Caco-2 (cell line): ENCODE results near the gene BMAL2. TPM values are rescaled to one million over a fixed set of nuclear protein-coding genes. Genes with fewer than 3 reads are reported as not detected.

Source experiments
- BruUV-seq: library from RNA; stranded (reverse); fragments of 400-500 nt; replicated peaks from 2 replicates; lab custom pipeline; 2021; lab: Mats Ljungman, UMichigan
- CTCF ChIA-PET: fragments of 300-600 bp; sonication (Branson Sonifier 250); formaldehyde crosslinking; loops from one replicate; lab custom pipeline; 2022; ENCODE audit warnings: antibody characterized with exemption; lab: Charles Lee
- POLR2A ChIA-PET: fragments of 300-600 bp; sonication (Branson Sonifier 250); formaldehyde crosslinking; loops from one replicate; lab custom pipeline; 2022; ENCODE audit warnings: antibody characterized with exemption; lab: Charles Lee
- DNase-seq, 2 experiments: peaks; one replicate each; pipeline versions ENCODE4 v3.0.0 to v3.0.0-alpha.2; 2020 to 2022
- H3K27me3 ChIP-seq: replicated peaks from 2 replicates; pipeline ENCODE4 v1.6.0; 2011; ENCODE audit warnings: low read length; ENCODE audit not compliant: control insufficient read depth, insufficient read depth
- H3K36me3 ChIP-seq: 2 replicates; pipeline ENCODE4 v1.5.1; 2011; ENCODE audit warnings: low read length; ENCODE audit not compliant: control insufficient read depth, insufficient read depth
- H3K4me1 ChIP-seq: fragments of 250-450 bp; sonication (Bioruptor Pico); 2 replicates; pipeline ENCODE4 v1.5.1; 2020; ENCODE audit warnings: mild to moderate bottlenecking
- H3K4me3 ChIP-seq: 2 replicates; pipeline ENCODE4 v1.5.1; 2011; ENCODE audit warnings: low read depth, mild to moderate bottlenecking, control low read depth, low read length
- H3K9me3 ChIP-seq: fragments of 250-450 bp; sonication (Bioruptor Pico); 2 replicates; pipeline ENCODE4 v1.5.1; 2020; ENCODE audit warnings: mild to moderate bottlenecking, moderate library complexity
- H3K27ac Mint-ChIP-seq: one replicate; pipeline ENCODE4 v1.8.0; 2022; ENCODE audit warnings: mixed read lengths; ENCODE audit not compliant: unreplicated experiment
- H3K27me3 Mint-ChIP-seq: one replicate; pipeline ENCODE4 v1.8.0; 2022; ENCODE audit warnings: mixed read lengths; ENCODE audit not compliant: insufficient read depth, unreplicated experiment
- H3K36me3 Mint-ChIP-seq: one replicate; pipeline ENCODE4 v1.8.0; 2022; ENCODE audit warnings: mild to moderate bottlenecking, mixed read lengths; ENCODE audit not compliant: insufficient read depth, unreplicated experiment
- H3K4me1 Mint-ChIP-seq: one replicate; pipeline ENCODE4 v1.8.0; 2022; ENCODE audit warnings: low read depth, mixed read lengths; ENCODE audit not compliant: unreplicated experiment
- H3K4me3 Mint-ChIP-seq: one replicate; pipeline ENCODE4 v1.8.0; 2022; ENCODE audit warnings: mild to moderate bottlenecking, moderate library complexity, mixed read lengths; ENCODE audit not compliant: unreplicated experiment
- H3K9me3 Mint-ChIP-seq: one replicate; pipeline ENCODE4 v1.8.0; 2022; ENCODE audit warnings: mixed read lengths; ENCODE audit not compliant: unreplicated experiment
- intact Hi-C: fragments of 100-400 bp; cut with micrococcal nuclease; formaldehyde crosslinking; loops from one replicate; pipeline ENCODE4 v1.10.0; 2022; ENCODE audit not compliant: unreplicated experiment
- total RNA-seq: library from RNA; stranded (reverse); gene quantifications from 2 replicates; pipeline ENCODE4 v1.2.3, GENCODE V29; 2022
- TF ChIP-seq, protein P1 (sequence below), 2 experiments: fragments of 200-600 bp in 1 of 2; IDR thresholded peaks; 1 replicate in 1 of 2; 2 replicates in 1 of 2; pipeline versions ENCODE4 v1.5.1 to v1.8.0; 2011 to 2022; ENCODE audit warnings: antibody characterized with exemption in 1 of 2, control low read depth in 1 of 2, inconsistent platforms in 1 of 2, low read depth in 1 of 2, low read length in 1 of 2, mild to moderate bottlenecking in 1 of 2, moderate library complexity in 1 of 2; ENCODE audit not compliant: insufficient read depth in 1 of 2, severe bottlenecking in 1 of 2, unreplicated experiment in 1 of 2

BMAL2 gene
- total RNA-seq, 1 experiment from 2014 or later = 36.0 TPM

DNA sequence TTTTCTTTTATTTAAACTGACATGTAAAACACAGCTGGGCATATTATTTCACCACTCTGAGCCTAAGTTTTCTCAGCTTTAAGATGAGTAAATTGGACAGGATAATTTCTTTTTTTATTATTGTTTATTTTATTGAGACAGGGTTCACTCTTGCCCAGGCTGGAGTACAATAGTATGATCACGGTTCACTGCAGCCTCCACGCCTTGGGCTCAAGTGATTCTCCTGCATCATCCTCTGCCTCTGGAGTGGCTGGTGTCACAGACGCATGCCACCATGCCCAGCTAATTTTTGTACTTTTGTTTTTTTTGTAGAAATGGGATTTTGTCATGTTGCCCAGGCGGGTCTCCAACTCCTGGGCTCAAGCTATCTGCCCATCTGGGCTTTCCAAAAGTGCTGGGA, 12.7 kb downstream of the BMAL2 start:
- no peaks in the 10 kb centered on the region for H3K27me3 Mint-ChIP-seq
- H3K27me3 ChIP-seq = no peaks in the 10 kb centered on the region
- ChIA-PET POLR2A (no interaction called here), CTCF (no interaction called here)
- no peaks in the 10 kb centered on the region for H3K4me1 ChIP-seq
- no TSS peak for BruUV-seq
- no peaks in the 10 kb centered on the region for H3K9me3 ChIP-seq
- H3K9me3 Mint-ChIP-seq = no peaks in the 10 kb centered on the region
- no peak overlapping the region for H3K27ac Mint-ChIP-seq
- no peak overlapping the region for H3K4me3 Mint-ChIP-seq
- H3K36me3 Mint-ChIP-seq = no peaks in the 10 kb centered on the region
- TF ChIP-seq, protein P1, sequence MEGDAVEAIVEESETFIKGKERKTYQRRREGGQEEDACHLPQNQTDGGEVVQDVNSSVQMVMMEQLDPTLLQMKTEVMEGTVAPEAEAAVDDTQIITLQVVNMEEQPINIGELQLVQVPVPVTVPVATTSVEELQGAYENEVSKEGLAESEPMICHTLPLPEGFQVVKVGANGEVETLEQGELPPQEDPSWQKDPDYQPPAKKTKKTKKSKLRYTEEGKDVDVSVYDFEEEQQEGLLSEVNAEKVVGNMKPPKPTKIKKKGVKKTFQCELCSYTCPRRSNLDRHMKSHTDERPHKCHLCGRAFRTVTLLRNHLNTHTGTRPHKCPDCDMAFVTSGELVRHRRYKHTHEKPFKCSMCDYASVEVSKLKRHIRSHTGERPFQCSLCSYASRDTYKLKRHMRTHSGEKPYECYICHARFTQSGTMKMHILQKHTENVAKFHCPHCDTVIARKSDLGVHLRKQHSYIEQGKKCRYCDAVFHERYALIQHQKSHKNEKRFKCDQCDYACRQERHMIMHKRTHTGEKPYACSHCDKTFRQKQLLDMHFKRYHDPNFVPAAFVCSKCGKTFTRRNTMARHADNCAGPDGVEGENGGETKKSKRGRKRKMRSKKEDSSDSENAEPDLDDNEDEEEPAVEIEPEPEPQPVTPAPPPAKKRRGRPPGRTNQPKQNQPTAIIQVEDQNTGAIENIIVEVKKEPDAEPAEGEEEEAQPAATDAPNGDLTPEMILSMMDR (IDR thresholded peaks at IDR 0.05; ENCODE audit: insufficient read depth in 1 of 2, low read depth in 1 of 2, low read length in 1 of 2, severe bottlenecking in 1 of 2, unreplicated experiment in 1 of 2) = no peak
- H3K36me3 ChIP-seq = no peaks in the 10 kb centered on the region
- intact Hi-C loops = no loop called here
- H3K4me3 ChIP-seq = no peak overlapping the region
- H3K4me1 Mint-ChIP-seq = peaks cover 20% of the 10 kb centered on the region
- DNase-seq = no peak

DNA sequence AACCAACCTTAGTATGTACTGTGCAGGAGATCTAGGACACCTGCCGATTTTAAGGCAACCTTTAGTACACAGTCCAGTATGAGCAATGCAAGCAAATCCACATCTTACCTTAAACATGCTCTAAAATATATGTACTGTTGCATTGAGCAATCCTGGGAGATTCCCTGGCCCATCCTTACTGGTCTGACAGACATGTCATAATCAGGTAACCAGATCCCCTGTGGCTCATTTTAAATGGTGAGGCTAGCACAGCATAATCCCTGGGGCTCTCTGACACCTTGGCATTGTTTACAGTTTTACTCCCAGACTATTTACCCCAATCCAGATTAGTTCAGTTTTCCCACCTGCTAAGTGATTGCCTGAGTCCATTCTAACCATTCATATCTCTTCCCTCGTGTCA, 15.1 kb downstream of the BMAL2 start:
- BruUV-seq = no TSS peak
- Histone ChIP-seq H3K36me3 (no peaks in the 10 kb centered on the region), H3K27me3 (no peaks in the 10 kb centered on the region), H3K9me3 (no peaks in the 10 kb centered on the region), H3K4me3 (no peak overlapping the region), H3K4me1 (no peaks in the 10 kb centered on the region)
- Mint-ChIP-seq H3K9me3 (no peaks in the 10 kb centered on the region), H3K4me3 (no peak overlapping the region), H3K4me1 (peaks cover 11% of the 10 kb centered on the region), H3K36me3 (no peaks in the 10 kb centered on the region), H3K27ac (no peak overlapping the region), H3K27me3 (no peaks in the 10 kb centered on the region)
- ChIA-PET CTCF (no interaction called here), POLR2A (no interaction called here)
- no peak for DNase-seq
- intact Hi-C loops = no loop called here
- TF ChIP-seq, protein P1 (IDR thresholded peaks at IDR 0.05; ENCODE audit: insufficient read depth in 1 of 2, low read depth in 1 of 2, low read length in 1 of 2, severe bottlenecking in 1 of 2, unreplicated experiment in 1 of 2) = no peak

DNA sequence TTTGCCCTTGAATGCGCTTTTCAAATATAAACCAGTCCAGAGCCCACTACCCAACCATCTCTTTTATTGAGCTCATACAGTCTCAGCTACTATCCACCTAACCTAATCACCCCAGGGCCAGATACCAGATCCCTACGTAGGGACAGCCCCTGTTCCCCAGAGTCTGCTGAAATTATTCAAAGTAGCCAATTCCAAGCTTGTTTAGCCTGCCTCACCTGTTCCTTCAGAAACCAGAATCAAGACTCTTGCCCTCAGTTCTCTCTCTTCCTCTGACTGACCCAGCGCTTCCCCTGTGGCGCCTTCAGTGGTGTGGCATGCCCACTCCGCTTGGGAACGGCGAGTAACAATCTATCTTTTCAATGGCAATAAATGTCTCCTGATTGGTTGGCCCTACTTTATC, 18.8 kb downstream of the BMAL2 start:
- POLR2A ChIA-PET = no interaction called here
- no TSS peak for BruUV-seq
- CTCF ChIA-PET = no interaction called here
- Mint-ChIP-seq H3K4me3 (no peak overlapping the region), H3K27ac (no peak overlapping the region), H3K4me1 (no peaks in the 10 kb centered on the region), H3K27me3 (no peaks in the 10 kb centered on the region), H3K9me3 (no peaks in the 10 kb centered on the region), H3K36me3 (no peaks in the 10 kb centered on the region)
- Histone ChIP-seq H3K9me3 (no peaks in the 10 kb centered on the region), H3K36me3 (no peaks in the 10 kb centered on the region), H3K27me3 (no peaks in the 10 kb centered on the region), H3K4me3 (no peak overlapping the region), H3K4me1 (no peaks in the 10 kb centered on the region)
- TF ChIP-seq, protein P1 (IDR thresholded peaks at IDR 0.05; ENCODE audit: insufficient read depth in 1 of 2, low read depth in 1 of 2, low read length in 1 of 2, severe bottlenecking in 1 of 2, unreplicated experiment in 1 of 2) = no peak
- intact Hi-C loops = no loop called here
- no peak for DNase-seq
